Testis (tissue), 2 donors: ENCODE data around the gene CDK6.

Experiments
- CTCF ChIP-seq, 3 experiments: fragments of 450-650 bp in 2 of 3; fragments of 200-600 bp in 1 of 3; sonication (generic) in 1 of 3; IDR thresholded peaks; one replicate each; pipeline ENCODE4 v1.5.1; 2016 to 2019; ENCODE audit warnings: antibody characterized with exemption in 3 of 3, mild to moderate bottlenecking in 2 of 3, moderate library complexity in 1 of 3
- POLR2A ChIP-seq: fragments of 450-650 bp; IDR thresholded peaks from one replicate; pipeline ENCODE4 v1.6.1; 2017; ENCODE audit warnings: antibody characterized with exemption, mild to moderate bottlenecking, moderate library complexity

DNA sequence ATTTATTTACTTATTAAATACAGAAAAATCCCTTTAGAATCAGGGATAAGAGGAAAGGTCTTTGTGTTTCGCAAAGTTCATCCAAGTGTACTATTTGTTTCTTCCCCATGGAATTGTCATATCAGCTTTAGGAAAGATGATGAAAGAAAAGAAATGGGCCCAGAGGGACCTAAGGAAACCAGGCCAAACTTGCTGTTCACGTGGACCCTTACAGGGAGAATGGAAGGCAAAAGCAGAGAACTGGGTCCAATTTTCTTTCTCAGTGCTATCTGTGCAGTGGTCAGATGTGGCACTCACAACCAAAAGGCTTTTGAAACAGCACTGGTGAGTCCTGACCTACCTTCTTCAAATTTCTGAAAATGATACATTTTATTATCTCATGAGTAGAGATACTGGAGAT is 192.6 kb downstream of the CDK6 start:
- TF ChIP-seq CTCF (IDR thresholded peaks at IDR 0.05) (no peak), POLR2A (no peak)
